ENCODE measurements around the gene GSE1. TPM values are rescaled to one million over a fixed set of nuclear protein-coding genes. Genes with fewer than 3 reads are reported as not detected.

The GSE1 gene
- total RNA-seq, 1 donor from 2014 or later = 87.2 TPM

- Histone ChIP-seq H3K4me3 (no peak overlapping the region), H3K4me1 (peaks cover 6% of the 10 kb centered on the region), H3K36me3 (peaks cover 74% of the 10 kb centered on the region), H3K27me3 (no peaks in the 10 kb centered on the region), H3K27ac (no peak overlapping the region), H3K9me3 (no peaks in the 10 kb centered on the region)
- no peak for DNase-seq
- no peak for TF ChIP-seq CTCF (IDR thresholded peaks at IDR 0.05)
- intact Hi-C loops (cut with DNase I) = no loop called here
- no peak for ATAC-seq
Measured at GRCh38 chr16:85656351-85657266, 43.5 kb downstream of the GSE1 start.

- H3K27ac ChIP-seq = no peak overlapping the region
- no peak for ATAC-seq
- intact Hi-C loops (cut with DNase I) = no loop called here
- H3K27me3 ChIP-seq = no peaks in the 10 kb centered on the region
- no peak for DNase-seq
- H3K9me3 ChIP-seq = no peaks in the 10 kb centered on the region
- peaks cover 81% of the 10 kb centered on the region for H3K36me3 ChIP-seq
- TF ChIP-seq CTCF (IDR thresholded peaks at IDR 0.05) = no peak
- peaks cover 6% of the 10 kb centered on the region for H3K4me1 ChIP-seq
- H3K4me3 ChIP-seq = no peak overlapping the region
Measured at GRCh38 chr16:85657267-85657650, 44.1 kb downstream of the GSE1 start.

- DNase-seq = no peak
Measured at GRCh38 chr16:85657996-85658395, 44.9 kb downstream of the GSE1 start.

GRCh38 chr16:85658504-85659326 is 45.6 kb downstream of the GSE1 start:
- H3K36me3 ChIP-seq = peaks cover 95% of the 10 kb centered on the region
- no peaks in the 10 kb centered on the region for H3K27me3 ChIP-seq

More at GRCh38 chr16:85657996-85658395, 44.9 kb downstream of the GSE1 start:
- intact Hi-C loops (cut with DNase I) = no loop called here
- no peak for ATAC-seq
- TF ChIP-seq CTCF (IDR thresholded peaks at IDR 0.05) = no peak
- H3K36me3 ChIP-seq = peaks cover 88% of the 10 kb centered on the region
- H3K4me3 ChIP-seq = no peak overlapping the region
- H3K9me3 ChIP-seq = no peaks in the 10 kb centered on the region
- H3K27ac ChIP-seq = no peak overlapping the region
- H3K27me3 ChIP-seq = no peaks in the 10 kb centered on the region
- H3K4me1 ChIP-seq = peaks cover 6% of the 10 kb centered on the region

GRCh38 chr16:85659336-85659735 is 46.2 kb downstream of the GSE1 start:
- no peak for DNase-seq
- no peak for TF ChIP-seq CTCF (IDR thresholded peaks at IDR 0.05)
- Histone ChIP-seq H3K27me3 (no peaks in the 10 kb centered on the region), H3K9me3 (no peaks in the 10 kb centered on the region), H3K4me1 (no peaks in the 10 kb centered on the region), H3K4me3 (no peak overlapping the region), H3K36me3 (peaks cover 97% of the 10 kb centered on the region), H3K27ac (no peak overlapping the region)
- intact Hi-C loops (cut with DNase I) = no loop called here
- no peak for ATAC-seq

More at GRCh38 chr16:85658504-85659326, 45.6 kb downstream of the GSE1 start:
- no peak overlapping the region for H3K27ac ChIP-seq
- H3K4me3 ChIP-seq = no peak overlapping the region
- H3K4me1 ChIP-seq = peaks cover under 1% of the 10 kb centered on the region
- intact Hi-C loops (cut with DNase I) = no loop called here
- DNase-seq (no peak), ATAC-seq (no peak)
- no peaks in the 10 kb centered on the region for H3K9me3 ChIP-seq
- no peak for TF ChIP-seq CTCF (IDR thresholded peaks at IDR 0.05)

All from upper lobe of right lung (tissue), 1 donor.